Testis (tissue), 3 donors: ENCODE measurements around the gene SIN3B. TPM values are rescaled to one million over a fixed set of nuclear protein-coding genes. Genes with fewer than 3 reads are reported as not detected.

ENCODE experiments used
- DNase-seq: peaks from one replicate; pipeline ENCODE4 v3.0.0-alpha.2; 2019
- H3K27ac ChIP-seq, 2 donors: fragments of 200-600 bp; sonication (generic); one replicate each; pipeline ENCODE4 v1.5.1; 2019
- H3K27me3 ChIP-seq: fragments of 200-600 bp; sonication (generic); one replicate; pipeline ENCODE4 v1.5.1; 2019
- H3K36me3 ChIP-seq: fragments of 200-600 bp; sonication (generic); one replicate; pipeline ENCODE4 v1.5.1; 2017; ENCODE audit warnings: low read depth; ENCODE audit errors: missing control alignments
- H3K4me1 ChIP-seq: fragments of 200-600 bp; sonication (generic); one replicate; pipeline ENCODE4 v1.5.1; 2019
- H3K4me3 ChIP-seq, 2 donors: fragments of 200-600 bp; sonication (generic); one replicate each; pipeline ENCODE4 v1.5.1; 2017 to 2019
- H3K9me3 ChIP-seq: fragments of 200-600 bp; sonication (generic); one replicate; pipeline ENCODE4 v1.5.1; 2017
- POLR2A ChIP-seq: fragments of 450-650 bp; IDR thresholded peaks from one replicate; pipeline ENCODE4 v1.6.1; 2017; ENCODE audit warnings: antibody characterized with exemption, mild to moderate bottlenecking, moderate library complexity
- WGBS, 2 donors: methylation state at CpG; one replicate each; pipeline ENCODE4 v1.1.5; 2018; 5-methylcytosine and 5-hydroxymethylcytosine counted together
- intact Hi-C: fragments of 100-400 bp; cut with DNase I; formaldehyde crosslinking; loops from one replicate; pipeline ENCODE4 v1.15.1; 2023; ENCODE audit warnings: low total_unique reads
- polyA plus RNA-seq: library from polyadenylated mRNA; stranded (reverse); fragments of 350-450 nt; fragmentation: Illumina TruSeq; extraction: RNeasy Lipid Tissue Mini Kit (QIAGEN cat#74804); gene quantifications from one replicate; pipeline ENCODE4 v1.2.3, GENCODE V29; 2014; ENCODE audit warnings: low read depth, low replicate concordance; ENCODE audit not compliant: insufficient read depth
- total RNA-seq, 2 donors: library from RNA; depleted of rRNA; stranded (reverse); fragments of >200 nt; gene quantifications; one replicate each; pipeline ENCODE4 v1.2.3, GENCODE V29; 2016
- TF ChIP-seq, protein P1 (sequence below), 3 experiments: fragments of 450-650 bp in 2 of 3; fragments of 200-600 bp in 1 of 3; sonication (generic) in 1 of 3; IDR thresholded peaks; one replicate each; pipeline ENCODE4 v1.5.1; 2016 to 2019; ENCODE audit warnings: antibody characterized with exemption in 3 of 3, mild to moderate bottlenecking in 2 of 3, moderate library complexity in 1 of 3

Gene SIN3B
- total and polyA plus RNA-seq, 3 donors from 2014 or later, result 70.6 to 283 (median 231) TPM

DNA sequence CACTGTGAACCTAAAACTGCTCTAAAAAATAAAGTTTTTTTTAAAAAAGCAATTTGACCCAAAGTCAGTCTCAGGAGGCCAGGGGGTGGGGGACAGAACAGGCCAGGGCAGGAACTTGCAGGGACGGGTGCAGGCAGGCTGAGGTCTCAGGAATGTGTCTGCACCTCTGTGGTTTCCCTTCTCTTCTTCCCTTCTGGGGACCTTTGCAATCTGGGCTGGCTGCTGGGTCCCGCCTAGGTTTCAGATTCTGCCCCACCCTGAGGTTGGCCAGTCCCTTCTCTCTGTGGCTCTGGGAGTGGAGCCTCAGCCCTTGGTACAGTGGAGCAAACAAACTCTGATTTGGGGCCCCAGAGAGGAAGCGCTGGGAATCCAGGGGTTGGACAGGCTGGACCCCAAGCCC, 54.3 kb downstream of the SIN3B start:
- H3K9me3 ChIP-seq, result no peaks in the 10 kb centered on the region
- H3K4me3 ChIP-seq, result no peak overlapping the region
- no peaks in the 10 kb centered on the region for H3K27me3 ChIP-seq
- intact Hi-C loops, result no loop called here
- peaks cover 27% of the 10 kb centered on the region for H3K4me1 ChIP-seq
- no peak overlapping the region for H3K27ac ChIP-seq
- WGBS, 2 donors, result 33 to 80% methylated on average over 1 to 3 of the region's 3 CpGs
- no peaks in the 10 kb centered on the region for H3K36me3 ChIP-seq
- no peak for DNase-seq
- TF ChIP-seq, protein P1, sequence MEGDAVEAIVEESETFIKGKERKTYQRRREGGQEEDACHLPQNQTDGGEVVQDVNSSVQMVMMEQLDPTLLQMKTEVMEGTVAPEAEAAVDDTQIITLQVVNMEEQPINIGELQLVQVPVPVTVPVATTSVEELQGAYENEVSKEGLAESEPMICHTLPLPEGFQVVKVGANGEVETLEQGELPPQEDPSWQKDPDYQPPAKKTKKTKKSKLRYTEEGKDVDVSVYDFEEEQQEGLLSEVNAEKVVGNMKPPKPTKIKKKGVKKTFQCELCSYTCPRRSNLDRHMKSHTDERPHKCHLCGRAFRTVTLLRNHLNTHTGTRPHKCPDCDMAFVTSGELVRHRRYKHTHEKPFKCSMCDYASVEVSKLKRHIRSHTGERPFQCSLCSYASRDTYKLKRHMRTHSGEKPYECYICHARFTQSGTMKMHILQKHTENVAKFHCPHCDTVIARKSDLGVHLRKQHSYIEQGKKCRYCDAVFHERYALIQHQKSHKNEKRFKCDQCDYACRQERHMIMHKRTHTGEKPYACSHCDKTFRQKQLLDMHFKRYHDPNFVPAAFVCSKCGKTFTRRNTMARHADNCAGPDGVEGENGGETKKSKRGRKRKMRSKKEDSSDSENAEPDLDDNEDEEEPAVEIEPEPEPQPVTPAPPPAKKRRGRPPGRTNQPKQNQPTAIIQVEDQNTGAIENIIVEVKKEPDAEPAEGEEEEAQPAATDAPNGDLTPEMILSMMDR (IDR thresholded peaks at IDR 0.05), result no peak
- TF ChIP-seq POLR2A, result no peak

DNA sequence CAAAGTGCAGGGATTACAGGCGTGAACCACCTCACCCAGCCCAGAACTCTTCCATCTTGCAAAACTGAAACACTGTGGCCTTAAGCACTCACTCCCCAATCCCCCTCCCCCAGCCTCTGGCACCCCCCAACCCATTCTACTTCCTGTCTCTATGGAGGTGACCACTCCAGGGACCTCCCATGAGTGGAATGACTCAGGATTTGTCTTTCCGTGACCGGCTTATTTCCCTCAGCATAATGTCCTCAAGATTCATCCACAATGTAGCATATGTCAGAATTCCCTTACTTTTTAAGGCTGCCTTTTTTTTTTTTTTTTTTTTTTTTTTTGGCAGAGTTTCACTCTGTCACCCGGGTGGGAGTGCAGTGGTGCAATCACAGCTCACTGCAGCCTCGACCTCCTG, 56.0 kb downstream of the SIN3B start:
- H3K4me1 ChIP-seq, result peaks cover 32% of the 10 kb centered on the region
- intact Hi-C loops, result no loop called here
- no peak for DNase-seq
- 45 to 53% methylated on average over 5 of the region's 5 CpGs for WGBS, 2 donors
- no peaks in the 10 kb centered on the region for H3K36me3 ChIP-seq
- H3K9me3 ChIP-seq, result no peaks in the 10 kb centered on the region
- no peak for TF ChIP-seq POLR2A
- TF ChIP-seq, protein P1 (IDR thresholded peaks at IDR 0.05), result no peak
- no peak overlapping the region for H3K27ac ChIP-seq
- H3K27me3 ChIP-seq, result no peaks in the 10 kb centered on the region
- no peak overlapping the region for H3K4me3 ChIP-seq

DNA sequence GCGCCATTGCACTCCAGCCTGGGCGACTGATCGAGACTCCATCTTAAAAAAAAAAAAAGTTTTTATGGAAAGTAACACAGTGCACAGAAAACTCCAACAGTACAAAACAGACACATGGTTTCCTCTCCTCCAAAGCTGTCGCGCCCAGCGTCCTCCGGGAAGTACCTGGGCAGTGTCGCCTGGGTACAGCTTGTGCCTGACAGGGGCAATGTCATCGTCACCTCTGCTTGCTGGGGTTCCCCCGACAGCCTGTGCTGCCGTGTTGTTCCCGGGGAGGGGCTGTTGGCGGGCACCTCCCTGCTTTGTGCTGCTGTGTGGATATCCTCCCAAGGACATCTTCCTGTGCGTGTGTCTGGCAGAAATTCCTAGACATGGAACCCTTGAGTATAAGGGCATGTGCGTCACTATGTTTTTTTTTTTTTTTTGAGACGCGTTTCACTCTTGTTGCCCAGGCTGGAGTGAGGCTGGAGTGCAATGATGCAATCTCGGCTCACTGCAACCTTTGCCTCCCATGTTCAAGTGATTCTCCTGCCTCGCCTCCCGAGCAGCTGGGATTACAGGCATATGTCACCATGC, 57.2 kb downstream of the SIN3B start:
- Histone ChIP-seq H3K27ac (peak overlapping the region; percentile 50 to 84), H3K9me3 (no peaks in the 10 kb centered on the region), H3K36me3 (no peaks in the 10 kb centered on the region), H3K4me3 (no peak overlapping the region), H3K4me1 (peaks cover 26% of the 10 kb centered on the region), H3K27me3 (no peaks in the 10 kb centered on the region)
- WGBS, 2 donors, result 23 to 59% methylated on average over 20 of the region's 20 CpGs
- peak; percentile 90 for DNase-seq
- TF ChIP-seq, protein P1 (IDR thresholded peaks at IDR 0.05), result no peak
- TF ChIP-seq POLR2A, result no peak
- intact Hi-C loops, result no loop called here

DNA sequence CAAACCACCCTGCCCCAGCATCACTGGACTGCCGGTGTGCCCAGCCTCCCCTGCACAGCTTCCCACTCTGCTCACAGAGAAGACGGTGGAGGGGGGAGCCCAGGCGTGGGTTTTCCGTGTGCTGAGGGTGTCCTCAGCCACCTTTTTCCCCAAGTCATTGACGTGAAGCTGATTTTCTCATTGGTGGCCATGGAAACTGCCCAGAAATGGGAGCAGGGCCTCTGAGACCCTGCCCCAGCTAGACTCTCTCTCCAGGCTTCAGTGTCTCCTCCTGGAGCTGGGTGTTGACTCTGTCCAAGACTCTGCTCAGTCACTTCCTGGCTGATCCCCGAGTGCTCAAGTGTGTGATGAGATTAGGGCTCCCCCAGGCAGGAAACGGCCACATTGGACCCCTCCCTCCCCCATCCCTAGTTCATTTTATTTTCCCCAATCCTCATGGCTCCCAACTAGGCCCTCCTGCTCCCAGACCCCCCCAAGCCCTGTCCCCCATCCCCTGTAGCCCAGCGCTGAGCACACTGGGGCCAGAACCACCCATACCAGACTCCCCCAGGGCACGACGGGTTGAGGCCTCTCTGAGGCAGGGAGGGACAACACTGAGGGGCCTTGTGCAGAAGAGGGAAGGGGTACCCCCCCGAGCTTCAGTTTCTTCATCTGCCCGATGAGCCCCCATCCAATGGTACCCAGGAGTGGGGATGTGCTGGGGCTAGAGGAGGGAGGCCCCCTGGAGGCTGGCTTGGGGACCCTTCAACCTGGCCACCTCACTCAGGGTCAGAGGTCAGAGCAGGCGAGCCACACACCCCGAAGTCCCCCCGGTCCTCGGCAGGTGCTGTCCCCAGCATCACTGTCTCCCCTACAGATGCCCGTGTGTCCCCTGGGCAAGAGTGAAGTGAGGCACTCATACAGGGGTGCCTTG, 58.4 kb downstream of the SIN3B start:
- H3K4me3 ChIP-seq, result no peak overlapping the region
- H3K27me3 ChIP-seq, result no peaks in the 10 kb centered on the region
- no peaks in the 10 kb centered on the region for H3K9me3 ChIP-seq
- DNase-seq, result no peak
- peak overlapping the region; percentile 50 to 84 for H3K27ac ChIP-seq
- WGBS, 2 donors, result 63 to 78% methylated on average over 14 to 16 of the region's 17 CpGs
- intact Hi-C loops, result no loop called here
- no peaks in the 10 kb centered on the region for H3K36me3 ChIP-seq
- peaks cover 28% of the 10 kb centered on the region for H3K4me1 ChIP-seq
- TF ChIP-seq POLR2A, result no peak
- TF ChIP-seq, protein P1 (IDR thresholded peaks at IDR 0.05), result no peak
